Measurements from ENCODE around the gene ENTPD6. TPM values are rescaled to one million over a fixed set of nuclear protein-coding genes. Genes with fewer than 3 reads are reported as not detected.

ENTPD6 gene
- polyA plus RNA-seq, 1 donor from 2014 or later, result 143 TPM

- no peak for TF ChIP-seq EZH2 (IDR thresholded peaks at IDR 0.05; ENCODE audit: borderline replicate concordance, insufficient read depth, low read length, poor library complexity, severe bottlenecking)
- H3K27me3 ChIP-seq (ENCODE audit: insufficient read depth, low read depth, low read length), result no peaks in the 10 kb centered on the region
- H2AFZ ChIP-seq (ENCODE audit: low read depth, low read length), result no peak overlapping the region
- peak overlapping the region; percentile 94 for H3K4me2 ChIP-seq (ENCODE audit: low read length)
- peak overlapping the region; percentile 89 for H3K9ac ChIP-seq (ENCODE audit: low read length)
- H3F3A ChIP-seq (ENCODE audit: insufficient read depth, low read length, poor library complexity, severe bottlenecking), result no peaks in the 10 kb centered on the region
- H3K9me3 ChIP-seq (ENCODE audit: low read length), result no peaks in the 10 kb centered on the region
- no peak overlapping the region for H3K27ac ChIP-seq (ENCODE audit: low read length)
- H3K36me3 ChIP-seq (ENCODE audit: insufficient read depth, low read length), result no peaks in the 10 kb centered on the region
- H4K20me1 ChIP-seq (ENCODE audit: insufficient read depth), result no peaks in the 10 kb centered on the region
- H3K9me2 ChIP-seq (ENCODE audit: insufficient read depth, low read length), result no peaks in the 10 kb centered on the region
- peaks cover 34% of the 10 kb centered on the region for H3K79me2 ChIP-seq (replicated peaks; ENCODE audit: insufficient read depth, low read length)
- peak overlapping the region; percentile 92 for H3K4me3 ChIP-seq (ENCODE audit: low read length)
These were observed 1.8 kb downstream of the ENTPD6 start for GRCh38 chr20:25197183-25197869.

GRCh38 chr20:25197870-25198190 is 2.3 kb downstream of the ENTPD6 start:
- Histone ChIP-seq H2AFZ (ENCODE audit: low read depth, low read length) (no peak overlapping the region), H3K27ac (ENCODE audit: low read length) (no peak overlapping the region), H3K4me2 (ENCODE audit: low read length) (no peak overlapping the region), H3F3A (ENCODE audit: insufficient read depth, low read length, poor library complexity, severe bottlenecking) (no peaks in the 10 kb centered on the region), H4K20me1 (ENCODE audit: insufficient read depth) (no peaks in the 10 kb centered on the region), H3K9me2 (ENCODE audit: insufficient read depth, low read length) (no peaks in the 10 kb centered on the region), H3K36me3 (ENCODE audit: insufficient read depth, low read length) (no peaks in the 10 kb centered on the region), H3K79me2 (replicated peaks; ENCODE audit: insufficient read depth, low read length) (peaks cover 34% of the 10 kb centered on the region), H3K9me3 (ENCODE audit: low read length) (no peaks in the 10 kb centered on the region), H3K27me3 (ENCODE audit: insufficient read depth, low read depth, low read length) (no peaks in the 10 kb centered on the region), H3K9ac (ENCODE audit: low read length) (no peak overlapping the region), H3K4me3 (ENCODE audit: low read length) (peak overlapping the region; percentile 92)
- TF ChIP-seq EZH2 (IDR thresholded peaks at IDR 0.05; ENCODE audit: borderline replicate concordance, insufficient read depth, low read length, poor library complexity, severe bottlenecking), result no peak
- no peak for TF ChIP-seq CTCF (IDR thresholded peaks at IDR 0.05; ENCODE audit: poor library complexity, severe bottlenecking)
- TF ChIP-seq MXI1 (conservative IDR thresholded peaks at IDR 0.05; ENCODE audit: poor library complexity, severe bottlenecking), result no peak
- no peak for TF ChIP-seq RAD21 (conservative IDR thresholded peaks at IDR 0.05)
- TF ChIP-seq REST (IDR thresholded peaks at IDR 0.05; ENCODE audit: borderline replicate concordance), result no peak
- no peak for TF ChIP-seq SMC3 (conservative IDR thresholded peaks at IDR 0.05; ENCODE audit: poor library complexity)
- TF ChIP-seq EP300 (conservative IDR thresholded peaks at IDR 0.05; ENCODE audit: poor library complexity, severe bottlenecking), result no peak
- TF ChIP-seq TAF1 (IDR thresholded peaks at IDR 0.05; ENCODE audit: low read depth), result no peak
- TF ChIP-seq POLR2AphosphoS5 (IDR thresholded peaks at IDR 0.05), result no peak
